ENCODE results near the gene RPH3AL.
"Not testable (repeated sequence)": the region's sequence is repeated elsewhere in the genome, so short reads cannot be mapped to it uniquely, and the experiment has no call there.

RPH3AL gene

DNA sequence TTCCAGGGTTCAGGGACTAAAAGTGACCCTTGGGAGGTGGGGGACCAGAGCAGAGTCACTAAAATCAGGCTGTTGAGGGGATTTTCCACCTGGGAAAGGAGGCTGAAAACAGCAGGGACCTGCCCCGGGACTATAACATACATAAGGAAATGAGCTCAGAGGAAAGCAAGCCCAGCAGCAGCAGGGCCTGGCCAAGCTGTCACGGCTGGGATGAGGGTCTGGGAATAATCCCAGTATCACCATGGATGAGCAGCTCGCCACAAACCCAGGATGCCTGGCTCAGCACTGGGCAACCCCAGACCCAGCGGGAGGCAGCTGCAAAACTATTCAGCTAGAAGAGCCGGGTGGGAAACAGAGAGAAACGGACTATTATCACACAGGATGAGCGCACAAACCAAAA, 72.4 kb downstream of the RPH3AL start:
- DNase-seq: no peak

DNA sequence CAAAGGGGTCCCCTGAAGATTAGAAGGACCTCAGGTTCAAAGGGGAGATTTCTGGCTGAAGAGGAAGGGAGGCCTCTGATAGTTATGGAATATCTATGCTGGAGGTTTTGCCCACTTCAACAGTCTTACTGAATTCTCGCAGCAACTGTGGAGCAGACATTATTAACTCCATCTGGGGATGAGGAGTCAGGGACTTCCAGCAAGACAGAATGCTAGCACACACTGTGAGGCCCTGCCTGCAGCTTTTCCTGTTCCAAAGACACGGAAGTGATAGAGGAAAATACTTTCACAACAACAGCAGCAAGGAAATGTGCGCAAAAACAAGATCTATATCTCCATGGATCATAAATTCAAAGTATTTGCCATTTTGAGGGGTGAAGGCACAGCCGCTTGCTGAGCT, 72.8 kb downstream of the RPH3AL start:
- no peak for DNase-seq

DNA sequence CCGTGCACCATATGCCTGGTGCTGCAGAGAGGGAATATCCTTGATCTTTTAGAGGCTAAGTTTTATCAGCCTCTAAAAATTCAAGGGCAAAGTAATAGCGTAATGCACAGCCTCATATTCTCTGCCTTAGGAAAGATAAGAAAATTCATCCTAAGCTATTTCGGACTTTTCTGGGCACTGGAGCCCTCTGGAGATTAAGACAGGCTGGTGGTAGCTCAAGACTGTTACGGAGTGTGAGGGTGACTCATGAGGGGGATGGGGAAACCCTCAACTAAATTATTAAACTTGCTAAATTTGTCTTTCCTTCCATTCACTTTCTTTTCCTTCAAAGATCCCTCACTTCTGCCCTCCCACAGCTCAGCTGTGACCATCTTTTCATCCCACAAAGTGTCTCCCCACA, 73.3 kb downstream of the RPH3AL start:
- DNase-seq: no peak

DNA sequence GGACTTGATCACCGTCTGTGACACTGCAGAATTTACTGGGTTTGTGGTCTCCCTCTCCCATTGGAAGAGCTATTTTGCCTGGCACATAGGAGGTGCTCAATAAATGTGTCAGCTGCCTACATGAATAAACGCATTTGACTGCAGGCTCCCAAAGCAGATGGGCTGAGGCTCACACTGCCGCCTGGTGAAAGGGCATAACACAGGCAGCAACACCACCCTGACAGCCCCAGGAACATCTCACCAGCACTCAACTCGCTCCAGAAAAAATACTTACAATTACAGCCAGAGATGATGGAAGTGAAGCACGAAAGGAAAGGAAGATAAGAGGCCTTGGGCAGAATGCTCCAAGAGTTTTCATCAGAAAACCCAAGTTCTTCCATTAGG, 73.9 kb downstream of the RPH3AL start:
- DNase-seq: no peak

DNA sequence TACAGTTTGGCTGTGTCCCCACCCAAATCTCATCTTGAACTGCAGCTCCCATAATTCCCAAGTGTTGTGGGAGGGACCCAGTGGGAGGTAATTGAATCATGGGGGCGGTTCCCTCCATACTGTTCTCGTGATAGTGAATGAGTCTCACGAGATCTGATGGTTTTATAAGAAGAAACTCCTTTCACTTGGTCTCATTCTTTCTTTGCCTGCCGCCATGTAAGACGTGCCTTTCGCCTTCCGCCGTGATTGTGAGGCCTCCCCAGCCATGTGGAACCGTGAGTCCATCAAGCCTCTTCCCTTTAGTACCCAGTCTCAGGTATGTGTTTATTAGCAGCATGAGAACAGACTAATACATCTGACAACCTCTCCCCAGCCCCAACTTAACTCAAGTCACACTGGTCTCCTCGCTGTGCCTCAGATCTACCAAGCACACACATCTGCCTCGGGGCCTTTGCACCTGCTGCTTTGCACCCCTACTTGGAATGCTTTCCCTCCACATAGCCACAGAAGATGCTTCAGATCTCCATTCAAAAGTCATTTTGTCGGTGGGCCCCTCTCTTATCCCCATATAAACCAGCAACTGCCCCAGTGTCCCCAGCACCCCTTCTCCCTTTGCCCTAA, 74.4 kb downstream of the RPH3AL start:
- DNase-seq: no peak

DNA sequence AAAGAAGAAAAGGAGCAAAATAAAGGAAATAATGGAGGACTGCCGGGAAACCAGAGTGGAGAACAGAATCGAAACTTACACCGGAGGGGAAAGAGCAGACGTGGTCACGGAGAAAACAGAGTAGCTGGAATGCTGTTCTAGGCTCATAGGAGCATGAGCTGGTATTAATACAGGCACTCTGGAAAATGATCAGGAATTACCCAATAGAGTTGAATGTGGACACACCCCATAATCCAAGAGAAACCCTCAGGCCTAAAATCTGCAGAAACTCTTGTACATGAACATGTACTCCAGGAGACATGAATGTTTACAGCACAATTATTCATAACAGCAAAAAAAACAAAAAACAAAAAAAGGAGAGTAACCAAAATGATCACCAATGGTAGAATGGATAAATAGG, 77.7 kb downstream of the RPH3AL start:
- no peak for DNase-seq

DNA sequence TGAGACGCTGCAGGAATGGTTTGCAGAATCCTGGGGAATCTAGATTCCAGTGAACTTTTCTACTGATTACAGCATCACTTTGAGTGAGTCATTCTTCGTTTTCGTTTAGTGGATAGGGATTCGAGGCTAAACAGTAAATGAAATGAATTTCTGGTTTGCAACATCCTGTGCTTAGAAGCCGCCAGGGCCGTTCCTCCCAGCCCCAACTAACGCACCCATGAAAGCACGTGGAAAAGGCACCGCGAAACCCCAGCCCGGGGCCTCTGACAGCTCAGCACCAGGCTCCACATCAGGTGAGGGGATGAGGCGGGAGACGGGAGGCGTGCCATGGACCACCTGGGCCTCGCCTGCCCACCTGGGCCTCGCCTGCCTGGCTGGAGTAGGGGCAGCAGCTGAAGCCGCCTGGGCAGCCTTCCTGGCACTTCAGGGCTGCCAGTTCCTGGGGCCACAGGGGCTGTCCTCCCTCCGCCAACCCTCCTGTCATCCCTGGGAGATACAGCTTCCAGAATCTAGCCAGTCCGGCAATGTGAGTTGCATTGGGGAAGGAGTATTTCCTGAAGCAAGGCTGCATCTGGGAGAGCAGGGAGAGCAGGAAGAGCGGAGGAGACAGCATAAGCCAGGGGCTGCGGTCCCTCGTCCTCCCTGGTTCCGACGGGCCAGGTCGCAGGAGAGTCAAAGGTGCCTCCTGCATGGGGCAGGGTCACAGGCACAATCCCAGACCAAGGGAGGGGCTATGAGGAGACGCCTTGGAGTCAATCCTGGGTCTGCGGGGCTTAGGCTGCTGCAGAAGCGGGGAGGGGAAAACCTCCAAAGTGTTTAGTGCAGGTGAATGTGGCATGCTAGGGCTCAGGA, 78.4 kb downstream of the RPH3AL start:
- DNase-seq: no peak

DNA sequence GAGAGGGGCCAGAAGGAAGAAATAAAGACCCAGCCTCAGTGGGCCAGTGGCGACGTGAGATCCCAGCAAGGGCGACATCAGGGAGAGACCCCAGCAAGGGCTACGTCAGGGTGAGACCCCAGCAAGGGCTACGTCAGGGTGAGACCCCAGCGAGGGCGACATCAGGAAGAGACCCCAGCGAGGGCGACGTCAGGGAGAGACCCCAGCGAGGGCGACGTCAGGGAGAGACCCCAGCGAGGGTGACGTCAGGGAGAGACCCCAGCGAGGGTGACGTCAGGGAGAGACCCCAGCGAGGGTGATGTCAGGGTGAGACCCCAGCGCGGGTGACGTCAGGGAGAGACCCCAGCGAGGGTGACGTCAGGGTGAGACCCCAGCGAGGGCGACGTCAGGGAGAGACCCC, 79.8 kb downstream of the RPH3AL start:
- DNase-seq: not testable (repeated sequence)

DNA sequence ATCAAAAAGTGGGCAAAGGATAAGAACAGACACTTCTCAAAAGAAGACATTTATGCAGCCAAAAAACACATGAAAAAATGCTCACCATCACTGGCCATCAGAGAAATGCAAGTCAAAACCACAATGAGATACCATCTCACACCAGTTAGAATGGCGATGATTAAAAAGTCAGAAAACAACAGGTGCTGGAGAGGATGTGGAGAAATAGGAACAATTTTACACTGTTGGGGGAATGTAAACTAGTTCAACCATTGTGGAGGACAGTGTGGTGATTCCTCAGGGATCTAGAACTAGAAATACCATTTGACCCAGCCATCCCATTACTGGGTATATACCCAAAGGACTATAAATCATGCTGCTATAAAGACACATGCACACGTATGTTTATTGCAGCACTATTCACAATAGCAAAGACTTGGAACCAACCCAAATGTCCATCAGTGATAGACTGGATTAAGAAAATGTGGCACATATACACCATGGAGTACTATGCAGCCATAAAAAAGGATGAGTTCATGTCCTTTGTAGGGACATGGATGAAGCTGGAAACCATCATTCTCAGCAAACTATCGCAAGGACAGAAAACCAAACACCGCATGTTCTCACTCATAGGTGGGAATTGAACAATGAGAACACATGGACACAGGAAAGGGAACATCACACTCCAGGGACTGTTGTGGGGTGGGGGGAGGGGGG, 80.5 kb downstream of the RPH3AL start:
- not testable (repeated sequence) for DNase-seq

DNA sequence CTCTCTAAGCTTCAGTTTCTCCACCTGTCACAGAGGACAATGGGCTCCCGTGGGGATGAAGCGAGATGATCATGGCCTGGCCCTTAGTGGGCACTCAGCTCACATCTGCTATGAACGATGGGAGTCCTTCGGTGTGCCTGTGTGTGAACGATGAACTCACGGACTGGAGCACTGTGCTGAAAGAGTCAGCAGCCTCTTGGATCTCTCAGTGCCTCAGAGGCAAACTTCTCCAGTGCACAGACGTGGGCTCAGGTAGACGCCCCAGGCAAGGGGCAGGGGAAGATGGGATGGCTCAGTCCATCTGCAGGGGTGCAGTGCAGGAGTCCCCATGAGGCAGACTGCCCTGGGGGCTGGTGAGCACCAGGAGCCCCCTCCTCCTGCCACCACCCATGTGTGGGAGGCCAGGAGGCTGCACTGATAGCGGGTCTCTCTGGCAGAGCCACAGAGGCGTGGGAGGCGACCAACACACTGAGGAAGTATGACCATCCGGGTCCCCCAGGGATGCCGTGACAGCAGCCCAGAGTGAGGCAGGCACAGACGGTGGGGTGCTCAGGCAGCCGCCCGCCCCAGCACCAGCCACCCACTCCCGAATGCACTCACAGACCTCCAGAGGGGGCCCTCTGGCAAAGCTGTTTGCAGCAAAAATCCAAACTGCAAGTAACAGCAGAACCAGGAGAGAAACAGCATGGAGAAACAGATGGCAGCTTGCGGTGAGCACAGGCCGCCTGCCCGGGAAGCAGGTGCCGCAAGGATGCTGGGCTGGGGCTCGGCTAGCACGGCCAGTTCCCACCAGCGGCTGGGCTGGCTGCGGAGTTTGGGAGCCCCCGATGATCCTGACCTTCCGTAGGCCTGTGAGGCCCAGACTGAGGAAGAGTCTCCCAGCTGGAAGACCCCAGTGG, 82.7 kb downstream of the RPH3AL start:
- no peak for DNase-seq

DNA sequence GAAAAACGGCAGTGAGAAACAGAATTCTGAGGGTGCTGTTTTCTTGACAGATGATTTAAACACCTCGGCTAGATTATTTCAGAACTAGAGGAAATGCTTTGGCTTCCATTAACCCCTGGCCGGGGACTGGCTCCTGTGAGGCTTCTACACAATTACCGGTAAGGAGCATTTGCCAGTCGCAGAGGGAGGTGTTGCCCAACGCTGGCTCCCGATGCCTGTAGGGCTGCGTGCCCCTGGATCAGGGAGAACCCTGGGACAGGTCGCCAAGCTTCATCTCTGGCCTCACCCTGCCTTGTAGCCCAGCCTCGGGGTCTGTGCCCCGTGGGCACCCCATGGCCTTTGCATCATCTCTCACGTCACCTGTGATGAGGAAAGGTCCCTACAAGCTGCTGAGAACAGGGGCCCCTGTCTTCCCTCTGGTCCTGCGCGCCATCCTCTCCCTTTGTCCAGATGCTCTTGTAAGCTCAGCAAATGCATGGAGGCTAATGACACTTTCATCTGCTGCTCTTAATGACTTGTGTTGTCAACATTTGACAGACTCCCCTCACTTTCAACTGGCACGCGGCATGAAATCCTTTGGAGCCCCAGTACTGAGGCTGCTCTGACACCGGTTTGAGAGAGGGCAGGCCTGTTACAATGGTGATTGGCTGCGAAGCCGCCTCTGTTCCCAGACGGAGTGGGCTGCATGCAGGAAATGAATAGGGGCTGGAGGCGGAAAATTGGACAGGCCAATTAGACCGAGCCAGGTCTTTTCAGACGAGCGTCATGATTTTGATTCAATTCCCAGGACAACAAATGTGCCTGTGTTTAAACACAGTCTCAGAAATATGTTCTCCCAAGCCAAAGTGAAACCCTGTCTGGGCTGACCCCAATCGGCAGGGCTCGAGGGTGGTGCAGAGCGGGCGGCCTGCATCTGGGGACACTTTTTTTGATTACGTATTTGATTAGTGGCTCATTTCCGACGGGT, 85.6 kb downstream of the RPH3AL start:
- no peak for DNase-seq

DNA sequence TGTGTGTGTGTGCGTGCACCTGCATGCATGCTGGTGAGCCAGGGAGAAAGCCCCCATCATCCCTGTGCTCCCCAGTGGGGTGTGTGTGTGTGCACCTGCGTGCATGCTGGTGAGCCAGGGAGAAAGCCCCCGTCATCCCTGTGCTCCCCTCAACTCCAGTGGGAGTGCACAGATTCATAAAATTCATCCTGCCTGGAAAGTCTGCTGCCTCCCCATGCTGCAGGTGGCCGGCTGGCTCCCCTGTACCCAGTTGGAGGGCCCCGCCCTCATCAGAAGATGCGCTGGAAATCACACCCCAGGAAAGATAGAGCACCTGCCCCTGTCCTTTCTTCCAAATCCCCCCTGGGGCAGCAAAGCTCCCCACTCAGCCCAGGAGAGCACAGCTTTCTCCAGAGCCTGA, 86.4 kb downstream of the RPH3AL start:
- no peak for DNase-seq

DNA sequence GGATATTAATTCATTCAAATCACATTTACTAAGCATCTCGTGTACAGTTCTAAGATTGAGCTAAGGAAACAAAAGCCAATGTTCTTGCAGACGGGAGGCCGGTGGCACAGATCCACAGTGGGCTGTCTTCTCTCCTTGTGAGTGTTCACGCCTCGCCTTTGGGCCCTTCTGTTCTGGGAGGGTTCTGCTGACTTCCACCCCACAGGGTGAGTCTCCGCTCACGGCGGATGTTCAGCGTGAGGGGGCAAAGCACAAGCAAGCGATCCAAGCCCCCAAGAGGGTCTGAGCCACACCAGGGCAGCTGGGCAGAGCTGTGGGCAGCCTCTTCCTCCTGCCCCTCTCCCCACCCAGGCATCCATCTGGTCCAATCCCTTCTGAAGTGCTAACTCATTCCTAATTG, 86.9 kb downstream of the RPH3AL start:
- DNase-seq: no peak

DNA sequence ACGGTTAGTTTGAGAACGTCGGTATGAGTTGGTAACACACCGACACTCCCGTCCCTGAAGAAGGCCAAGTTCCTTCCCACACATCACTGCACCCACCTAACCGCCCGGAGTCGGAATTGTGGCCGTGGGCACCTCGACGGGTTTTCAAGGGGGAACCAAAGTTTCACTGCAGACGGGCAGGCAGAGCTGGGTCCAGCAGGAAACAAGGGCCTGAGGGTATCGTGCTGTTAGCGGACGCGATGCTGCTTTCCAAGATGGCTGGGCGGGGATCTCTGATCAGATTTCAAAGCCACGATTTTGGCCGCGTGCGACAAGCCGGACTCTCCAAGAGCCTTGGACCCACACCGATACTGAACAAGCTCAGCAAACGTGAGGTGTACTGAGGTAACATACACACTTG, 88.8 kb downstream of the RPH3AL start:
- no peak for DNase-seq

DNA sequence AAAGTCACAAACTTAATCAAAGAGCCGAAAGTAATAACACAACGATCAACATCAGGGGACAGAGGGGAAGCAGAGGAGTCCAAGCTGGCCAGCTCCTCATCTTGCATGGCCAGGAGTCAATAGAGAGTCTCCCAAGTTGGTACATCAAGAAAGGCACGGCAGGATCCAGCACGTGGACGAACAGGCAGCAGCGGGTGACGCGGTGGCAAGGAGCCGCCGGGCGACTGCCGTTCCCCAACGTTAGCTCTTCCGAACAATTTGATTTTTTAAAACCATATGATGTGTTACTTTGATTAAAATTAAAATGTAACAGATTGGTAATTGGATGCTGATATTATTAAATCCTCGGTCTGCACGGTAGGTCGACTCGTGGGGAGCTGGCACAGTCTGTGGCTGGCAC, 89.3 kb downstream of the RPH3AL start:
- DNase-seq: no peak

DNA sequence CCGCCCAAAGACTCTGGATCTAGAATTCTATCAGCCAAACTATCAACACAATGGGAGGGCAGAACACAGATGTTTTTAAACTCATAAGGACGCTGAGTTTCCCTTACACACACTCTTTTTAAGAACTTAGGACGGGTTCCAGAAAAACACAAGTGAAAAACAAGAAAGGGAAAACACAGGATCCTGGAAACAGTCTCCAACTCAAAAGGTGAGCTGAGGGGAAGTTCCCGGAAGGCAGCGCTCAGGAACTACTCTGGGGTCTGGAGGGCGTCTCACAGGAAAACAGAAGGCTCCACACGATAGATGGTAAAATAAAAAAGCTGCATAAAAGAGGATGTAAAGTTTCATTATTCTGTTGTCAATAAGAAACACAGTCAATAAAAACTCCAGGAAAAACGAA, 91.0 kb downstream of the RPH3AL start:
- DNase-seq: no peak

DNA sequence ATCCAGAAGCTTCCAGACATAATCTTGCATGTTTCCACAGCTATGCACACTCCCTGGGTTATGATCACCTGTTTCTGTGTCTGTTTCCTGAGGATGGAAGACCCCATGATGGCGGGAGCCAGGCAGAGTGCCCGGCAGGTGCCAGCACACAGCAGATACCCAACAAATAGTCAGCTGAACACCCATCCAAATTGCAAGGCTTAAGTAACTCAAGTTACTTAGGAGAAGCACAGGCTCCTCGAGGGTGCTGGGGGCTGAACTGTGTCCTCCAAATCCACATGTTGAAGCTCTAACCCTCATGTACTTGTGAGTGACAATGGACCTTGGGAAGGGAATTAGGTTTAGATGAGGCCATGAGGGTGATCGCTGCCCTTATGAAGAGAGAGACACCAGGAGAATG, 91.7 kb downstream of the RPH3AL start:
- no peak for DNase-seq

DNA sequence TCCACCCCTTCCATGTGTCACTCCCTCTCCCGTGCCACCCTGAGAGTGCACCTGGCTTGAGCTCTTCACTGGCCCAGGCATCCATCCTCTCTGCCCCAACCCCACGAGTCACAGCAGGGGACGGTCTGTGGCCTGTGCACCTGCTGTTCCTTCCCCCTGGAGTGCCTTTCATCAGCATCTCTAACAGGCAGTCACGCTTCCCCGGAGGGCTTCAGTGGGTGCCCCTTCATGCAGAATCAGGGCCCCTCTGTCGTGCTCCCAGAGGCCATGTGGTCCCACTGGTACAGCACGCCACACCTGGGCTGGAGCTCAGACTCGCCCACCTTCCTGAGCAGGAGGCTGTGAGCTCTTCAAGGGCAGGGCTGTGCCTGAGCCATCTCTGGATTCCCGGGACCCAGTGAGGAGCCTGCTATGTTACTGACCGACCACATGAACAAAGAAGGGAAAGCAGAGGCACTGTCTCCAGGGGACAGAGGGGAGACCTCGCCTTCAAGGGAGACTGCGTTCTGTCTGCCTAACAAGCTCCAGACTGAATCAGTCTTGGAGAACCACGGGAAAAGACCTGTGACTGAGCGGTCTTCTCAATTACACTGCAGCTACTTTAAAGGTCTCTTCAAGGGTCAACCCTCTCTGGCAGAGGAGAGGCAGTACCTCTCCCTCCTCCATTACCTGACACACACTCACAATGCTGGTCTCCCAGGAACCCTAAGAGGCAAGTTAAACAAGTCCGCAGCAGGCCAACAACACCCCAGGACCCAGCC, 92.4 kb downstream of the RPH3AL start:
- no peak for DNase-seq

DNA sequence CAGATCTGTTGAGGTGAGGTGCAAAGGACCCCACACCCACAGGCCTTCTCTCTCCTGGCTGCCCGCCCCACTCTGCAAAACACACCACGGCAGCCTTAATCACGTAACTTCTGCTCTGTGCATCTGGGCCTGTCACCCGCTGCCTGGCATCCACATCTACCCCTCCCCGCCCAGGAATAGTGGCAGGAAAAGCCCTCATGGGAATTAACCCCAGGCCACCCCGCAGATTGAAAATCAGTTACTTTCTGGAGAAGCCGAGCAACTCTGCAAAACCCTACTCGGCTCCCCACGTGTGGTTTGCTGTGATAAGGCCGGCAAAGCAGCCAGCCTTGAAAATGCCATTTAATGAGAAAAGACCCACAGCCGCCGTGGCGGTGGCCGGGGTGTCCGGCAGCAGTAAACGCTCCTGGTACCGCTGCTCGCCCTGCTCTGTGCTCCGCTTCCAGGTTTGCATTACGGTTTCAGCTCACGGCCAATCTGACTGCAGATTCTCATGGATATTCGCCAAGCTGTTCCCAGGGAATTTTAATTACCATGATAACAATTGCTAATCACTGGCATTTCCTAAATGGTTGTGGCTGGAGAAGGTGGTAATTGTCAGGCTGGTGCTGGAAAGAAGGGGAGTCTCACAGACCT, 93.1 kb downstream of the RPH3AL start:
- no peak for DNase-seq

DNA sequence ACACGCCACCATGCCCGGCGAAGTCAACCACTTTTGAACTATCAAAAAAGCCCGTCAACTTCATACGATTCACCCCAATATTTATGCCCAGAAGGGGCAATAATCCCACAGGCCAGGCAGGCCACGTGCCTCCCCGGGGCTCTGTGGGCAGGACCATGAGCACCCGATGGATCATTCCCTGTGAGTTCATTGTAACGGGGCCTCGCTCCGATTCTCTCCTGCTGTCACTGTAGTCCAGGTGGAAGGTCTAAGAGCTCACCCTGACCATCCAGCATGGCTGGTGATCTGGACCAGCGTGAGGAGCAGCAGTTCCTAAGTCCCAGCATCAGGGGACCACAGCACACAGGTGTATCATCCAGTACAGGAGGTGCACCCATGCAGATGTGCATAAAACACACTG, 93.7 kb downstream of the RPH3AL start:
- DNase-seq: no peak
